COLO668 (cell line): ENCODE results near the gene HSPA8.
"Not testable (repeated sequence)": the region's sequence is repeated elsewhere in the genome, so short reads cannot be mapped to it uniquely, and the experiment has no call there.

Experiments used
- DNase-seq: peaks from one replicate; lab custom pipeline; 2025; ENCODE audit not compliant: unreplicated experiment; lab: John Stamatoyannopoulos, UW

Gene HSPA8

GRCh38 chr11:123072762-123073161, 10.8 kb upstream of the HSPA8 start:
- DNase-seq: no peak

GRCh38 chr11:123072332-123072761, 10.4 kb upstream of the HSPA8 start:
- peak; percentile 37 for DNase-seq

GRCh38 chr11:123069908-123070821, 8.2 kb upstream of the HSPA8 start:
- no peak for DNase-seq

GRCh38 chr11:123065621-123066020, 3.7 kb upstream of the HSPA8 start:
- no peak for DNase-seq

- no peak for DNase-seq
Measured at GRCh38 chr11:123063826-123064657, 2.1 kb upstream of the HSPA8 start.

GRCh38 chr11:123062892-123063825, 1.2 kb upstream of the HSPA8 start:
- DNase-seq: peak; percentile 72

GRCh38 chr11:123062158-123062891, 389 bp upstream of the HSPA8 start:
- DNase-seq: peak; percentile 99

GRCh38 chr11:123060277-123061000, 1.5 kb downstream of the HSPA8 start:
- peak; percentile 11 for DNase-seq

- not testable (repeated sequence) for DNase-seq
Measured at GRCh38 chr11:123059041-123059920, 2.7 kb downstream of the HSPA8 start.

- no peak for DNase-seq
Measured at GRCh38 chr11:123057661-123058305, 4.2 kb downstream of the HSPA8 start.

- DNase-seq: no peak
Measured at GRCh38 chr11:123056835-123057491, 5.0 kb downstream of the HSPA8 start.

- DNase-seq: no peak
Measured at GRCh38 chr11:123055191-123055901, 6.6 kb downstream of the HSPA8 start.

- peak; percentile 13 for DNase-seq
Measured at GRCh38 chr11:123054301-123055065, 7.5 kb downstream of the HSPA8 start.

GRCh38 chr11:123052901-123053721, 8.8 kb downstream of the HSPA8 start:
- DNase-seq: no peak

- DNase-seq: no peak
Measured at GRCh38 chr11:123051634-123052033, 10.3 kb downstream of the HSPA8 start.
